Activated CD8-positive, alpha-beta memory T cell treated with anti-CD3 and anti-CD28 coated beads for 1 hour (primary cell): ENCODE measurements around the gene AGPAT4.

Experiments
- DNase-seq, 2 donors: peaks; one replicate each; pipeline ENCODE4 v3.0.0-alpha.2; 2020; ENCODE audit warnings: low read depth in 1 of 2; ENCODE audit errors: extremely low read depth in 1 of 2

The AGPAT4 gene

DNA sequence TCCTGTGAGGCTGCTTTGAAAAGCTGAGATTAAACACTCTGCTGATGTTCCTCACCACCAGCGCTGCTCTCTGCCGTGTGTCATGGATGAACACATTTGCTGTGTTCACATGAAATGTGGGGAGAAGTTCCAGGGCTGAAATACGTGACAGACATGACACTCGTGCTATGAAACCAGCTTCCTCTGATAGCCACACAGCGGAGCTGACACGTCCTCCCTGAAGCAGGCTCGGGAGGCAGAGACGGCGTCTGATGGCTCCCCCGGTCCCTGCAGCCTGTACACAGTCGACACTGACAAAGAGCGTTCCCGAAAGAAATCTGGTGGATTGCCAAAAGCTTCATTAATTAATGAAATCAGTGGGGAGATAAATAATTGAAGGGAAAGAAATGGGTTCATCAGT lies 17.5 kb downstream of the AGPAT4 start:
- DNase-seq, result no peak

DNA sequence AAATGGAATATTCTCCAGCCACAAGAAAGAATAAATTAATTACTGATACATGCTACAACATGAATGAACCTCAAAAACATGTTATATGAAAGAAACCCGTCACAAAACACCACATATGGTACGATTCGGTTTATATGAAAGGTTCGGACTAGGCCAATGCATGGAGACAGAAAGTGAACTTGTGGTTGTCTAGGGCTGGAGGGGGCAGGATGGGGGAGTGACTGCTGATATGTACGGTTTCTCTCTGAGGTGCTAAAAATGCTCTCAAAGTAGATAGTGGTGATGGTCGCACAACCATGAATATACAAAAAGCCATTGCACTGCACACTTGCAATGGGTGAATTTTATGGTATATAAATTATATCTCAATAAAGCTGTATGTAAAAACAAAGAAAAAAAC lies 18.3 kb downstream of the AGPAT4 start:
- DNase-seq, result no peak

DNA sequence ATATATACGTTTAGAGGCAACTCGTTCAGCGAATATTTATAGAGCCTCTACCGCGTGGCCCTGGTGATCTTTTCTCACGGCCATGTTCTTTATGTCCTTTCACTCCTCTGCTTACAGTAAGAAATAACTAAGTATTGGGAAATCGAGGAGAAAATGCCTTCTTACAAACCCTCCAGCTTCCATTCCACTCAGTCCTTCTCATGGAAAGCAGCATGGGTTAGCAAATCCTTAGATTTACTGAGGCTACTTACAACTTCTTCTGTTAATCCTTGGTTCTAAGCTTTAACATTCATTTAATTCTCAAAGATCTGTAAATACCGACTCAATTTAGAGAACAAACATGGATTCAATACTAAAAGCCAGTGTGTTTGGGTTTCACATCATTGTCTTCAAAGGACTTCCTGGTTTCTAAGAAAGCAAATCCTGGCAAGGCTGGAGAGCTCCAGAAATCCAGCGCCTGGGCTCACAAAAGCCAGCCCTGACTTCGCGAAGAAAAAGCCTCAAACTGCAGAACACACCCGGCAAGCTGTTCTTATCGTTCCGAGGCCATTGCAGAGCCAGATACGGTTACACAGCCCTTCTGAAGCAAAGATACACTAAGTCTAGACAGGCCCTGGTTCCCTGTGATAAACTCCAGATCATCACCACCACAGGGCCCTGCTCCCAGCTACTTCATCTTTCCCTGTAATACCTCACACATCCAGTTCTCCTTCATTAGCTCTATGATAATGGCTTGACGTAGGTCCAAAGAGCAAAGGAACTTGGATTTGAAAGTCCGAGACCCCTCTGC lies 19.2 kb downstream of the AGPAT4 start:
- no peak for DNase-seq

DNA sequence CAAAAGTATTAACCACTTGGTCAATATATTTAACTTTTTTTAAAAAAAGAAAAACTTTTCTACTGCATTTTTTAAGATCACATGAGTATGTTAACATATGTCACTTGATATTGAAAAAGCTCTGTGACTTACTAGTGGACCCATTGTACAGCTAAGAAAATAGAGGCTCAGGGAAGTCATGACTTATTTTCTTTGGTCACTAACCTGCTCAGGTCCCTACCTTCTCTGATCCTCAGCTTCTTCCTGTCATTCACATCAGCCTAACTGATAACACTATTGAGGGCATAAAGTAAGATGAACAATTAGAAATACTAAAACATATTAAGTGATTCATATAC lies 19.8 kb downstream of the AGPAT4 start:
- DNase-seq, result no peak

DNA sequence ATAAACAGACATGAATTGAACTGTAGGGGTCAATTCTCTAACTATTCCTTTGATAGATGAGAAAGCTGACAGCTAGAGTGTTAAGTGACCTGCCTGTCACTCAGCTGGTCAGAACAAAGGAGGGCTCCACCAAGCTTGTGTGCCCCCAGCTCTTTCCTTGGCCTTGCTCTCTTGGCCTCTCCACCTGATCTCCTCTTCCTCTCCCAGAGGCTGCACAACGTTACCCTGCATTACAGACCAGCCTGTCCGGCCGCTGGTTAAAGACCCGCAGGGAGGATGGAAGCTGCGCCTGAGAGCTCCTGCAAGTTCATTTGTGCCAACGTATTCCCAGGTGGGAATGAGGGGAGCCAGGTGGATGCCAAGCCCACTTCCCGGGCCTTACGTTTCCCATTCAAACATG lies 22.5 kb downstream of the AGPAT4 start:
- DNase-seq, result no peak

DNA sequence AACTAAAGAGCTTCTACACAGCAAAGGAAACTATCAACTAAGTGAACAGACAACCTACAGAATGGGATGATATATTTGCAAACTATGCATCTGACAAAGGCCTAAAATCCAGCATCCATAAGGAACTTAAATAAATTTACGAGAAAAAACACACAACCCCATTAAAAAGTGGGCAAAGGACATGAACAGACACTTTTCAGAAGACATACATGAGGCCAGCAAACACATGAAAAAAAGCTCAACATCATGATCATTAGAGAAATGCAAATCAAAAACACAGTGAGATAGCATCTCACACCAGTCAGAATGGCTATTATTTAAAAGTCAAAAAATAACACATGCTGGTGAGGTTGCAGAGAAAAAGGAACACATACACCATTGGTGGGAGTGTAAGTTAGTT lies 24.5 kb downstream of the AGPAT4 start:
- DNase-seq, result no peak

DNA sequence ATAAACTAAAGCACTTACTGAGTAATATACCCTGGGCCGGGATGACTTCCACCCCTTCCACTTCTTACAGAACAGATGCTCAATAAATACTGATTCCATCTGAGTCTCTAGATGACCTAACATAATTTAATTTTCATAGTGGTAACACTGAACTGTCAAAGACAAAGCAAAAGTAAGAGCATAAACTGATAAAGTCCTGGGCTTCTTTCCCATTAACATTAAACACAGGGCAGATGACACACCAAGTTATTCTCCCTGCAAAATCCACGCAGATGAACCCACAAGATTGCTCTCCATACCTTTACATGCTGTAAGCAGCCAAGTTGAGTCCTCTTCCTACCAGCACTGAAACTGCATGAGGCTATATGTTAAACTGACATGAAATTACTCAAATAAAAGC lies 27.1 kb downstream of the AGPAT4 start:
- DNase-seq, result no peak

DNA sequence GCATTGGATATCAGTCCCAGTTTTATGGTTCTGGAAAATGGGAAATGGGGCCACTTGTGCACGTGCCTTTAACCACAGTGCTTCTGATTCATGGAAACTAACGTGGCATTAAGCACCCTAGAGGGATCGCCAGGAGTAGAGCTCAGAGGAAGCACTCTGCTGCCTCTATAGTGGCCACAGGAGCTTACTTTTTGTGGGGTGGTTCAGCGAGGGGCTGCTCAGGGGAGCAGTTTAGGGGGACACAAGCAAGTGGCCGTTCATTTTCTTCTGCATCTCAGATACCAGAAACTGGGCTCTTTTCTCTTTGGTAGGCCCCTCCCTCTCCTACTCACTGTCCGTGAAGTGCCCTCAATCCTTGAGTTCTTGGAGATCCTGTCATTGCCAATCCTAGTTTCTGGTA lies 28.5 kb downstream of the AGPAT4 start:
- DNase-seq, result no peak

DNA sequence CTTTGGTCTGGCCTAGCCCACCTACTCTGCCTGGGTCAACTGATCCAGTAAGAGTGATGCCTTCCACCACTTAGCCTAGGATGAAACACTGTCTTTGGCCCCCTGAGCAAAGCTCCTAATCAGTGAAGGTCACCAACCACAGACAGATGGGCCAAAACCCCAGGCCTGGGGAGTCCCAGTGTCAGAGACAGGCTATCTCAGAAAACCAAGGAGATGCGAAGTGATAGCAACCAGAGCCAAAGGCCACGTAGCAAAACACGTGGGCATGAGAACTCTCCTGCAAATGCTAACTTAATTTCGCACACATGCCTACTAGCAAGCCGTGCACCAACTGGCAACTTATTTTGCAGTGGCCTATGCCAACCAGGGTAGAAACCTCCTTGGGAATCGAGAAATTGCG lies 29.1 kb downstream of the AGPAT4 start:
- no peak for DNase-seq

DNA sequence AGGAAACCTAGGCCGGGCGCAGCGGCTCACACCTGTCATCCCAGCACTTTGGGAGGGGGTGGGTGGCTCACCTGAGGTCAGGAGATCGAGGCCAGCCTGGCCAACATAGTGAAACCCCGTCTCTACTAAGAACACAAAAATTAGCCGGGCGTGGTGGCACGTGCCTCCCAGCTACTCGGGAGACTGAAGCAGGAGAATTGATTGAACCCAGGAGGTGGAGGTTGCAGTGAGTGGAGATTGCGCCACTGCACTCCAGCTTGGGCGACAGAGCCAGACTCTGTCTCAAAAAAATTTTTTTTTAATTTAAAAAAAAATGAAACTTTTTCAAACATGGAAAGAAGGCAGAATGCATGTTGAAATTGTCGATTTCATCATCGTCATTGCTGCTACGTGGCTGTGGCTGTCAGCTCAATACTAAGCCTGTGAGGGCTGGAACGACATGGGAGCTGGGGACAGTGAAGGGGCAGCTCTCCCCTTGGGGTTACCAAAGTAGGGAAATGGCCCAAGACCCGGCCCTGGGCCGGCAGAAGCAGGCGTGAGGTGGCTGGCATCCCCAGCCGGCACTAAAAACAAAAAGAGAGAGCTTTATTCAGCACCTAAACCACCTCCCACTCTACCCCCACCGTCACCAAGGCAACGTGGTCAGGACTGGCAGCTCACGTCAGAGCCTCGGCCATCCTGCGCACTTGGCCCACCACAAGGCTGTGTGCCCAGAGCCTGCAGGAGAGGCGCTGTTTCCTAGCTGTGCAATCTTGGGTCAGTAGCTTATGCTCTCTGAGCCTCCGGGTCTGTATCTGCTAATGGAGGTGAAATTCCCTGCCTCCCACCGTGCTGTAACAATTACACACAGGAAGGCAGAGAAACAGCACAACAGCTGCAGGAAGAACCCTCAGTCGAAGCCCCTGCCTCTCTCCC lies 30.8 kb downstream of the AGPAT4 start:
- peak; percentile 32 to 36 for DNase-seq

DNA sequence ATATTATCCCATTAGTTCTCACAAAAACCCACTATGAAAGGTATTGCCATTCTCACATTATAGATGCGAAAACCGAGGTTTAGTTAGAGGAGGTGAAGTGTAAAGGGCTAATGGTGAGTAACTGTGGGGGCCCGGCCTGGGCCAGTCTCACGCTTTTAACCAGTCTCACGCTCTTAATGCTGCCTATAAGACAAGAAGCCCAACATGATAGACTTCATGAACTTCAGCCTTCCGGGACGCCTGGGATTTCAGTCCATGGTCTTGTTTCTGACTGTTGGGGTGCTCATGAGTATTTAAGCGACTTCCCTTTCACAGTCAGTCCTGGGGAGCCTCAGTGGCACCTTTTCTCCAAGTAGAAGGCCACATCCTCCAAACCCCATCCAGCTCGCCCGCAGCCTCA lies 31.7 kb downstream of the AGPAT4 start:
- no peak for DNase-seq

DNA sequence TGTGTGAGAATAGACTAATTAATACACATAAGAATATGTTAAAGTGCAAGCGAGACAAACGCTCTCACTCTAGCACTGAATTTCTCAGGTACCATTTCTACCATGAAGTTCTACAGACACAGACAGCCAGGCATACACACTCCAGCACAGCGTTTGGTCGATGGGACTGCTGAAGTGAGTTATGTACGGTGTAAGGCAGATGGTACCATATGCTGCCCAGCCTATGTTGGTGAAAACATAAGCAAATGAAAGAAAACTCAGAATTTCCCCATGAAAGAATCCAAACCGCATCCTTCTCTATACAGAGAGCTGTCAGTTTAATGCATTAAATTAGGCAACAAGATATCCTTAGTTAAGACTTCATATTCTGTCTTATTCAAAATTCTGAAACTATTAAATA lies 34.9 kb downstream of the AGPAT4 start:
- DNase-seq, result no peak

DNA sequence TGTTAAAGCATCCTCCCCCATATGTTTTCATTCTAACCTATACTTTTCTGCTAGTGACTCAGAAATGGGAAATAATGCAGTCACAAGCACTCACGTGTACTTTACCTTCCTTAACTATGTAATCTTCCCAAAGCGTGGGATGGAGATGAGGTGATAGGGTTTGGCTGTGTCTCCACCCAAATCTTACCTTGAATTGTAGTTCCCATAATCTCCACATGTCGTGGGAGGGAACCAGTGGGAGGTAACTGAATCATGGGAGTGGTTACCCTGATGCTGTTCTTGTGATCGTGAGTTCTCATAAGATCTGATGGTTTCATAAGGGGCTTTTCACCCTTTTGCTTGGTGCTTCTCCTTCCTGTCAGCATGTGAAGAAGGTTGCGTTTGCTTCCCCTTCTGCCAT lies 35.4 kb downstream of the AGPAT4 start:
- no peak for DNase-seq

DNA sequence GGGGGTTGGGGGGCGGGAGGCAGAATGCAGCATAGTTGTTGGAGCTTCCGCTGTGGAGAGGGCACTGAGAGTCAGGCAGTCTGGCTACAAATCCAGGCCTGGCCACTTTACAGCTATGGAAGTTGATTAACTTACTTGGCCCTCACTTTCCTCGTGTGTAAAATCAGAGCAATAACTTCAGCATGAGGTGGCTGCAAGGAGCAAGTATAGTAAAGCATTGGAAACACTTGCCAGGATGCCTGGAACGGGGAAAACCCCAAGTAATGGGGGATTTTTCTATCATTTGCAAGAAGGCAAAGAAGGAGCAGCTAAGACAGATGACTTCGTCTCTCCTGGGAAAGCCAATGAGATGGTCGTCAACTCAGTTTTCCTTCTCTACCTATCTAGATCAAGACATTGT lies 35.8 kb downstream of the AGPAT4 start:
- no peak for DNase-seq

DNA sequence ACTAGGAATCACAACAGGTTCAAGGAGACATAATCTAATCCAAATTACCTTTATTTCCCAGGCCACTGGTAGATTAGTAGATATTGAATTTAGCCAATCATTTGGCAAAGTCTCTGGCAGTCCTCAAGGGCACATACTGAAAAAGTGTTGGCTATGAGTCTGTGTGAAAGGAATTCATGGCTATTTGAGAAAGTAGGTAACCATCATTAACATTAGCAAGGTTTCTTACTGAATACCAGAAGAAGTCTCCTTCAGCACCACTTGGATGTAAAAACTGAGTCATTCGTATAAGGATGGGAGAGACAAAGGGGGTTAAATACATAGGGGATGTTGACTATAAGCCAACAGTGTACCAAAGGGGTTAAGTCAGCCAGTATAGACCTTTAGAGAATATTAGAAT lies 36.7 kb downstream of the AGPAT4 start:
- DNase-seq, result no peak

DNA sequence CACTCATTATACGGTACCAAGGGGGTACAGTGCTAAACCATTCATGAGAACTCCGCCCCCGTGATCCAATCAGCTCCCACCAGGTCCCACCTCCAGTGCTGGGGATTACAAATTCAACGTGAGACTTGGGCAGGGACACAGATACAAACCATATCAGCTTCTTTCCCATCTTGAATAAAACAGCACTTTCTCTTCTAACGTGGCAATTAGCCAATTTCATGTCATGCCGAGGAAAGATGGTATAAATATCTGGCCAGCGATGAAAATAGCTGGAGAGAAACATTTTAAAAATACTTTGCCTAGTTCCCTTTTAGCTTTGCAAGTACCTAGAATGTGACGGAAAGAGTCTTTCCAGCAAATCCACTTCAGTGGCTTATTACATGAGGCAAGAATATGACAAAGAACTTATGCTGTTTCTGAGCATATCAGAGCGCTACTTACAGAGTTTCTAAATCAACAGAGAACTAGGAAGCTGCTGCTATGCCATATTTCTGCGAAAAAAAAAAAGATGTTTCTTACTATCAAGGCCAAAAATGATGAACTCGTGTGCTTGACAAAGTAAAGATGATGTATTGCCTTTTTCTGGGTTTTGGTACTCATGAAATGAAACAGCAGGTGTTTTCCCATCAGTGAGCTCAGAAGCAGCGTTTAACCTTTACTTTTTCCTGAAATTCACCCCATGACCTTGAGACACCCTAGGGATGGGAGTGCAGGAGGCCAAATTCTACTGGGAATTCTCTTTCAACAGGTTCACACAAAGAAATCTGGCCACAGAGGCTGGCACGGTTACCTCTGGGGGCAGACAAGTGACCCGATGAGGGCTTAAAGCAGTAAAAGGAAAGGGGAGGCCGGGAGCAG lies 37.9 kb downstream of the AGPAT4 start:
- DNase-seq, result no peak

DNA sequence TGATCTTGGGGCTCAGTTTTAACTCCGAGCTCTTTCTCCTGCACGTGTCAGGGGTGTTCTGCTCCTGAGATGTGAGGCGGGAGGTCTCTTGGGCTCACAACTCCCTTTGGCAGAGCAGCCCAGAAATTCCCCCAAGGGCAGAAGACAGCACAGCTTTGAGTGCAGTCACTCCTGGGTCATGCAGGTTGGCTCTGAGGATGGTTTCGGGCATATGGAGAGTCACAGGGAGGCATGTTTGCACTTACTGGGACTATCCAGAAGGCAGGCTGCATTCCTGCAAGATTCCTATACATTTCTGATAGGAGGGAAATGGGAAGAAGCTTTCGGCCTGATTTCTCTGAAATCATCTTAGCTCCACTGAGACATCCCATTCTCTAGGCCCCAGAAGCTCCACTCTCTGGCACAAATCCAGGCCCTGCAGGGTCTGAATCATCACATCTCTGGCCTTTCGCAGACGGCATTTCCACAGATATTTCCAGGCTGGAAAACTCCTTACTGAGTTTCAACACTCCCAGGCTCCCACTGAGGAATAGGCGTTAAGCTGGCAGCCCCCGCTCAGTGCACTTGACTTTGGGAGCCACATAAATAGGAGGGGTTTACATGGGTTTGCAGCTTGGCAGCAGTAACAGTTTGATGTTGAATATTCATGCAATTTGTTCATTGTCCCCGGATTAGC lies 39.7 kb downstream of the AGPAT4 start:
- DNase-seq, result no peak

DNA sequence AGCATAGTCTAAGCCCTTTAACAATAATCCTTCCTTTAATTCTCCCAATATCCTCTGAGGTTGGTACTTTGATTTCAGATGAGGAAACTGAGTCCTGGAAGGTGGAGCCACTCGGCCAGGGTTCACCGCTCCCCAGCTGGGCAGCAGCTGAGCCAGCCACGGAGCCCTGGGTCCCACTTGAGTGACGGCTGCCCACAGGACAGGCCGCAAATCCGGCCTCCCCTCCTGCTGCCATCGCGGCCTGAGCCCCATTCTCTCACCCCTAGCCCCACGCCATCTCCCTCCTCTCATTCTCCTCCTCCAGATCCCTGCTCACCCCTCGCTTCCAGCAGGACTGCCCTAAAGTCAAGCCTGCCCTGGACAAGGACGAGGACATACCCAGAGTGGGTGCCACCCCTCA lies 41.4 kb downstream of the AGPAT4 start:
- no peak for DNase-seq

DNA sequence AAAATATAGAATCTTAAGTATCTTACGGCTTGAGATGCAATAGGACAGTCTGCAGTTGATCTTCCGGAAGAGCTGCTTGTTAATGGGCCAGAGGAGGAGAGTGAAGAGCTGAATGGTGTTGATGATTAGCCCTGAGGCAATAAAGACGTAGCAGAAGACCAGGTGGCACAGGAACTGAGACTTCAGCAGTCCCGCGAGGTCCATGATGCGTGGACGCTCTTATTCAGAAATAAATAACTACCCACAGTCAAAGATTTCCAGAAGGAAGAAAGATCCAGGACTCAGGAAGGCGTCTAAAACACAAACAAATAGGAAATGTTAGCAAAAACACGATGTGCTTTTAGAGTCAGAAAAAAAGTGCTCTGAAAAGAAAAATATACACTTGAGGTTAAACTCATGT lies 41.9 kb downstream of the AGPAT4 start:
- DNase-seq, result no peak

DNA sequence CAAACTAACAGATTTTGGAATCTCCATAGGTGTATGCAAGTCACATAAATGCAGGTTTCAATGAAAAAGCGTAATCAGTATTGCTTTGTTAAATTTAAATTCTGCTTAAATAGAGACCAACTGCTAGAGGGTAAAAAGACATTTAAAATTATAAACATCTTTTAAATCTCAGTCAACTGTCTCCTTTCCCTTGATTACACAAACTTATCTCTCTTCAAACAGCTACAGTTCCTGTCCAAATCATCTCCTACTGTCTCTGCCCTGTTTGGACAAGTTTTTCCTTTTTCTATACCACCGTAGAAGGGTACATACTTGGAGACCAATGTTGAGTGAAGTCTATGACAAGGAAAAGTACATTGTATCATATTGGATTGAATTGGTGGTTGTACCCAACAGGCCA lies 43.5 kb downstream of the AGPAT4 start:
- DNase-seq, result no peak
